GM18499 (cell line): ENCODE results near the gene UTS2R.

Experiments used
- ATAC-seq: cut with Tn5 transposase; IDR thresholded peaks from one replicate; pipeline ENCODE4 v1.9.1; 2021; ENCODE audit warnings: moderate number of reproducible peaks; ENCODE audit not compliant: insufficient read depth, unreplicated experiment

Gene UTS2R

DNA sequence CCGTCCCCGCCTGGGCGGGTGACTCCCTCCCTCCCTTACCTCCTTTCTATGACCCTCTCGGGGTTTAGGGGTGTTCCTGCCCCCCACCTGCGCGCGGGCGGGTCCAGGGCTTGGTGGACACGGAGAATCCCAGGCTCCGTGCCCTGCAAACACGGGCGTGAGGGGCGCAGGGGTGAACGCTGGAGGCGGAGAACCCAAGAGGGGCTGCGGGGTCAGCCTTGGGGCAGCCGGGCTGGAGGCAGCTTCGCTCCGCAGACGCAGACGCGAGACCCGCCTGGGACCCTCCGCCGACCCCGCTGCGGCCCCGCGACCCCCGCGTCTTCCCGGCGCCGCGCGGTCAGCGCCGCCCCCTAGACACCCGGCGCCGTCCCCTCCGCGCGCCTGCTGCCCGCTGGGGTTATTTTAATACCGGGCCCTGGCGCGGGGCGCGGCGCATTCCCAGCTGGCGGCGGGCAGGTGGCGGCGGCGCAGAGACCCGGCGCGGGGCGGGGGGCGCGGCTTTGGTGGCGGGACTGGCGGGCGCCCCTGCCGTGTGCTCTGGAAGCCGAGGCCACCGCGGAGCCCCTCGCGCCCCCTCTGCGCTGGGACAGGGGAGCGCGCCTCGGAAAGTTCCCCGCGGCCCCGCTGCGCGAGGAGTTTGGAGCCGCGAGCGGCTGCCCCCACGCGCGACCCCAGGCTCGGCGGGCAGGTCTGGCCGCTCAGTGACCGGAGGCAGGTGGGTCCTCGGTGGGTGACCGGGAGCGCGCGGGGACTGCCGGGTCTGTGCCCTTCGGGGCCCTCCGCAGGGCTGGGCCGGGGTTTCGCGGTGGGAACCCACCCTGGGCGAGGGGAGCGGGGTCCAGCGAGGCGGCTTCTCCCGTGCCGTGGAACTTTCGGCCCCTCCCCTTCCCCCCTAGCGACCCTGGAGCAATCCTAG lies at the start of gene UTS2R:
Gene UTS2R, plus strand, starts transcription at position 433 of the 916 bp plus-strand sequence. CDS start 2,560 bp downstream, outside the sequence.
- no peak for ATAC-seq

DNA sequence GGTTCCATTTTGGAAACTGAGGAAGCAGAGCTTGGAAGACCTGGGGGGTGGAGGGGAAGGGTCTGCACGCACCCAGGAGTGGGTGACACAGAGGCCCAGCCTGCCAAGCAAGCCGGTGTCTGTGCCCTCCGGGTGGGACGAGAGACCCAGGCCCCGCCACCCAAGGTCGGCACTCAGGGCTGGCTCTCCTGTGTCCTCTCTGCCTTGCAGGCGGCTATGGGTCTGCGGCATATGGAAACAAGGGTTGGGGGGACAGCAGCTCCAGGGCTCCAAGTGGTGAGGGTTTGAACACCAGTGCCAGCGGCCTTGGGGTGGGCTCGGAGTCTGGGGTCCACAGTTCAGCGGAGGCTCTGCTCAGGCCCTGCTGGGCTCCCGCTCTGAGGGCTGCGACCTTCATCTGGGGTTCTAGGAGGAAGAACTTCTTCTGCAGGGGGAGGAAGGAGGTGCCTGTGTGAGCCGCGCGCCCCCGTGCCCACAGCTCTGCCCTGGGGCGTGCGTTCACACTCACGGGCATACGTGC lies 49.6 kb upstream of the UTS2R start:
- ATAC-seq, result no peak

DNA sequence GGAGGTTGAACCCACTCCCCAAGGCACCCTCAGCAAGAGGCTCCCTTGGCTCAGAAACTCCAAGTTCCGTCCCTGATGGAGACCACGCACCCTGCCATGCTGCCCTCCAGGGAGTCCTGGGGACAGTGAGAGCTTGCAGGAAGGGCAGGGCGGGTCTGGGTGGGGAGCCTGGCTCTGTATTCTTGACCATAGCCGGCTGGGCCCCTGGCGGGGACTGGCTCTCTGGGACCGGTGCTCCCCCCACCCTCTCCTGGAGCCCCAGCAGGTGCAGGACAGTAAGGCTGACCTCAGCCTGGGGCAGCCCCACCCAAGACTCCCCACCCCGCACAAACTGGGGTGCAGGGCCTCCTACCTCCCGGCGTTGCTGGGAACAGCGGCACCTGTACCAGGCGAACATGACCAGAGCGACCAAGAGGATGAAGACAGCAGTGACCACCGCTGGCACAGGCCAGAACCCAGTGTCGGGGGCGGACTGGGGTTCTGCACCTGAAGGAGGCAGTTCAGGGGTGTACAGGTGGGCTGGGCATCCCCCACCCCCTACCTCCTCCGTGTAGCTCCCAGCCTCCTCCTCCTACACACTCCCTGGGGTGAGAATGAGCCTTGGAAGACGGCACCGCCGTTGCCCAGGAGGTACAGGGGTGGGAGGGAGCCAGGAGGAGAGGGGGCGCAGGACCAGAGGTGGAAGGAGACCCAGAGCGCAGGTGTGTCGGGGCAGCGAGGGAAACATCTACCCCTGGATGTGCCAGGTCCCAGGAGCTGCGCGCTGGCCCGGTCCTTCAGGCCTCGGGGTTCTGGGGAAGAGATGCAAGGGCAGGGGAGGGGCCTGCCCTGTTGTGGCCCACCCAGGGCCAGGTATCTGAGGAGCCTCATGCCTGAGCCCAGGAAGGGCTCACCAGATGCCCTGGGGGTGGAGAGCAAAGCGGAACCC lies 48.8 kb upstream of the UTS2R start:
- ATAC-seq, result no peak

GRCh38 chr17:82323514-82324234 lies 47.9 kb upstream of the UTS2R start:
- ATAC-seq, result no peak

GRCh38 chr17:82324566-82325285 lies 46.8 kb upstream of the UTS2R start:
- no peak for ATAC-seq

DNA sequence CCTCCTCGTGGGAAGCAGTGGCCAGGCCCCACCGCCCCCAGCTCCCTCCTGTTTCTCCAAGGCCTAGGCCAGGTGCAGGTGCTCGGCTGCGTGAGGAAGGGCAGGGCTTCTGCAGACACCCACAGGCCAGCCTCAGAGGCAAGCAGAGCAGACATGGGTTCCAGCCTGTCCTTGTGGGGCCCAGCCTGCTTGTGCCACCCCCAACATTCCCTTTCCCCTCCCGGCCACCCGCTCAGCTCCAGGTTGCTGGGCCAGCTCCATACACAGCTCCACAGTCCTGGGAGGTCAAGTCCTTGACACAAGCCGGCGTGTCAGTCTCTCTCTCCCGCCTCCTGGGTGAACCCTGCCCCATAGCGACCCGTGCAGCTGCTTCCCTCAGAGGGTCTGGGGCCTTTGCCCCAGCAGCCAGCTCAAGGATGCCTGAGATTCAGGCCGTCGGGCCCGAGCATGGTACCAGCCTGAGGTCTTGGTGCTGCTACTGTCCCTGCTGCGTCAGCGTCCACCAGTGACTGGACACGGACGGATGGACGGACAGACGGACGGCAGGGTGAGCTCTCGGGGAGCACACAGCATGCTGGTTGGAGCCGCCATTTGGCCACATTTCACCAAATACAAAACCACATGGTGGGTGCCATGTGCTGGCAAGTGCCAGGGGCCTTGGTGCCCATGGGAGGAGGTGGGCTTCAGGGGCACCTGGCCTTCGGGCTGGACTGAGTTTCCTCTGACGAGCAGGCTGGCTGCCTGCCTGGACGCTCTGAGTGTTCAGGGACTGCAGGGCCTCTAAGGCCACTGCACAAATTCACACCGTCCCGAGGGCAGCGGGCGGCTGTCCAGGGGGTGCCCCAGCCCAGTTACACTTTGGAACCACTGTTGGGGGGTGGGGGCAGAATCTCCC lies 46.0 kb upstream of the UTS2R start:
- no peak for ATAC-seq

DNA sequence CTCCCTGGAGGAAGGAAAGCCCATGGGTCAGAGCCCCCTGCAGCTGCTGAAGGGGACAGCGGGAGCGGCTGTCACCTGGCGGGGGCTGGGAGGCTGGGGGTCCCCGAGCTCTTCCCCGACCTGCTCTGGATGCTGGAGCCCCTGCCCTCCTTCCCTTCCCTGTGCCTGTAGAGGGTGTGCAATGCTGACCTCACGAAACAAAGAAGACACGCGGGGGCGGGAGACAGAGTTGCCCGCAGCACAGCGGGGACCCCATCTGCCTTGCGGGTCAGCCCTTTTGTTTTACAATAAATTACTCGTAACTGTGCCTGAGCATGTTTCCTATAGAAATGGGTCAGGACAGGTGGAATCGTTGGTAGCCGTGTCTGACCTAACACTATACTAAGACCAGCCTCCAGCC lies 44.3 kb upstream of the UTS2R start:
- no peak for ATAC-seq

DNA sequence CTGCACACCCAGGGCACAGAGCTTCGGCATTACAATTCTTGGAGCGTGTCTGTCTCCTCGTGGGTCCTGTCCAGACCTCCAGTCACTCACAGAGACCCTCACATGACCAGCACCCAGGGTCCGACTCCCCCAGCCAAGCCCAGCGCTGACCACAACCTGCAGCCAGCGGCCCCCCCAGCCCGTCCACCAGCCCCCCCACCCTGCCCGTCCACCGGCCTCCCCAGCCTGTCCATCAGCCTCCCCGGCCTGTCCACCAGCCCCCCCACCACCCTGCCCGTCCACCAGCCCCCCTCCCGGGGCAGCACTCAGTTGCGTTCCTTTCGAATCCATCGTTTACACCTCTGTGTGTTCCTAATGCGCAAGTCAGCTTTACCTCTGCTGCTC lies 43.8 kb upstream of the UTS2R start:
- ATAC-seq, result no peak

- no peak for ATAC-seq
These were observed 43.2 kb upstream of the UTS2R start for GRCh38 chr17:82328141-82328993.

- ATAC-seq, result no peak
These were observed 42.5 kb upstream of the UTS2R start for GRCh38 chr17:82328994-82329507.

GRCh38 chr17:82329683-82330321 lies 41.8 kb upstream of the UTS2R start:
- no peak for ATAC-seq

DNA sequence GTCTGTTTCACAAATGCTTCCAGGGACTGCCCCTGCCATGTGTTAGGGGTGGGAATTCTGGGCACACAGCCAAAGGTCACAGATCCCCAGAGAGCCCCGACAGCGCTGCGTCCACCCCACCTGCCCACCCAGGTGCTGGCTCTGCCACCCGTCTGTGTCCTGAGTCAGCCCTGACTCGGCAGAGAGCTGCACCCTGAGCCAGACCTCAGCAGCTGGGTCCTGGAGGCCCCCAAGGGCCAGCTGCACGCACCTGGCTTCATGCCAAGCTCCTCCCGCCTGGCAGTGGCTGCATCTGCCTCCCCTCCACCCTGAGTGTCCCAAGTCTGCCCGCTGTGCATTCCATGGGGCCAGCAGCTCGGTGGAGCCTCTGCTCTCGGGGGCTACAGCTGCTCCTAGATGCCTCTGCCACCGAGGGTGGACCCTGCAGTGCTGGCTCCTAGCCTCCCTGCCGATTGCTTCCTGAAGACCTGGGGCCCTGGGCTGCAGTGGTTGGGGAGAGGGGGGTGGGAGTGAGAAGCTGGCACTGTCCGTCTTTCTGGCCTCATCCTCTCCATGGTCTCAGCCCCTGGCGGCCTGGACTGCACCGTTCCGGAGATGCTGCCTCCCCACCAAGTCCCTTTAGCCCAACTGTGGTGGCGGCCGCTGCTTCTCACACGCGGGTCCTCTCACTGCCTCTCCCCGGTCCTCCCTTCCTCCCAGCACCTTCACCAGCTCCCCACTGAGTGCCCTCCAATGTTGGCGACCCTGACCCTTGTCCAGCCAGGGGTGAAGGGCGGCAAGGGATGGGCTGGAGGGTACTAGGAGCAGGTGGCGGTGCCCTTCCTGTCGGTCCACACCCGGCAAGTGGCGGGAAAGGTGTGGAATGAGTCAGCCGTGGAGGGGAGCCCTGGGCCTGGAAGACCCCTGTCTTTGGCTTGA lies 41.0 kb upstream of the UTS2R start:
- no peak for ATAC-seq

DNA sequence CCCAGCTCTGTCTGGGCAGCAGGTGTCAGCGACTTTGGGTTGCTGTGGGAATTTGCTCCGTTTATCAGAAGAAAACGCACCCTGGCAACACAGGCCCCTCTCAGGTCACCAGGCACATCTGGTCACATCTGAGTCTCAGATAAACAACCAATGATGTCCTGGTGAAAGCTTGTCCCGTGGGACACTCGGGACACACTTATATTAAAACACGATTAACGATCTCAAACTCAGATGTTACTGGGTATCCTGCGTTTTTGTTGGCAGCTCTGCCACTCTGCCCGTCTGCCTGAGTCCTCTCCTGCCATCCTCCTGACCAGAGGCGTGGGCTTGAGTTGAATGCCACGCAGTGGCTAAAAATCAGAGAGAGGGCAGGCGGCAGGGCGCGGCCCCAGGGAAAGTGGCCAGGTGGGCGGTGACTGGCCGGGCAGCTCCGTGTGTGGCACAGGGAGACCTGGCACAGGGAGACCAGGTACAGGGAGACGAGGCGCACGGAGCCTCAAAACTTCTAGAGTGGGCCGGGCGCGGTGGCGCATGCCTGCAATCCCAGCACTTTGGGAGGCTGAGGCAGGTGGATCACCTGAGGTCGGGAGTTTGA lies 40.1 kb upstream of the UTS2R start:
- no peak for ATAC-seq

DNA sequence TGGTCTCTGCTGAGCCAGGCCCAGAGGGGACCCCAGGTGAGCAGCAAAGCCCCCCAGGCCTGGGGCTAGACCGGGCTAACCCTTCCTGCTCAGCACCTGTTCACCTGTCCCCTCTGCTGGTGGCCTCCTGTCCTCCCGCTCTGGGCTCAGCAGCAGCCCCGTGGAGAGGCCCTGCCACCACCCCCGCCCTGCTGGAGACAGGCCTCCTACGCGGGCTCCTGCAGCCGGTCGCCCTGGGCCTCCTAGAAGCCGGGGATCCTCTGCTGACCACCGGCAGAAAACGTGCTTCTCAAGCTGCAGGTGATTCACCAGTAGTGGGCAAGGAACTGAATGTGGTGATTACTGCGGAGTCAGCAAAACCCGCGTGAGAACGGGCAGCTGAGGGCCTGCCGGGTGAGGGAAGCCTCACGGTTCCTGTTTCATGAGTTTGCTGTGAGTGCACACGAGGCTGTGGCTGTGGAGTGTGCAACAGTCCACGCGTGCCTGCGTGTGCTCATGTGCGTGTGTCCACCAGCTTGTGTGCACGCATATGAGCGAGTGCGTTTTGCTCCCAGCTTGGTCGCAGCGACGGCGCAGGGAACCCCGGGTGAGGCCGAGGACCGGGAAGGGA lies 38.8 kb upstream of the UTS2R start:
- ATAC-seq, result no peak
